ENCODE measurements around the gene TOMM22.

The TOMM22 gene

DNA sequence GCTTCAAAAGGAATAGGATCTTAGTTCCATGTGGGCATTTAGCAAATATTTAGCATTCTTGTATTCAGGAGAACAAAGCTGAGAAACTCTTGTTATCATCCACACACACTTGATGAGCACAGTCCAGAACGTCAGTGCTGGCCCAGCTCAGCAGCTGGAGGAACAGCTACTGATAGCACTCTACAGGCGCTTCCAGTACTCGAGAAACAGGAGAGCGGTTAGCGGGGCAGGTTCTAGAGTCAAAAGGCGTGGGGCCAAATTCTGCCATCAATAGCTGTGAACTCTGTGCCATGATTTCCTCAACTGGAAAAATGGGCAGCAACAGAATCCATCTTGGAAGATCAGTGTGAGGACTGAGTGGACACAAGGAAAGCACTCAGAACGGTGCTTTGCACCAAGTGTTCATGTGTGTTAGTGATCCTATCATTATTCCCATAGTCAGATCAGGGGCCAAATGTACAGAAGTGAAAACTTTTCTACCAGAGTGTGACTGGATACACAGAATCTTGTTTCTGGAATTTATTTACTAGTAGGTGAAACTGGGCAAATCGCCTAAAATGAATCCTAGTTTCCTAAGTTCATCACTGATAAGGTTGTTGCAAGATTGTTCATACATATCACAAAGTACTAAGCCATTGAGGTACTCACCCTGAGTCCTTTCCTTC lies 15.8 kb downstream of the TOMM22 start:
- no peak for TF ChIP-seq BACH2 (CRISPR knock-in tag; IDR thresholded peaks at IDR 0.05; ENCODE audit: borderline replicate concordance)
- no peak for TF ChIP-seq PATZ1 (CRISPR knock-in tag; IDR thresholded peaks at IDR 0.05; ENCODE audit: borderline replicate concordance)
- no peak for TF ChIP-seq TOX (CRISPR knock-in tag; IDR thresholded peaks at IDR 0.05; ENCODE audit: borderline replicate concordance)
- no peak for TF ChIP-seq GLIS3 (CRISPR knock-in tag; IDR thresholded peaks at IDR 0.05)
- TF ChIP-seq, protein P1, sequence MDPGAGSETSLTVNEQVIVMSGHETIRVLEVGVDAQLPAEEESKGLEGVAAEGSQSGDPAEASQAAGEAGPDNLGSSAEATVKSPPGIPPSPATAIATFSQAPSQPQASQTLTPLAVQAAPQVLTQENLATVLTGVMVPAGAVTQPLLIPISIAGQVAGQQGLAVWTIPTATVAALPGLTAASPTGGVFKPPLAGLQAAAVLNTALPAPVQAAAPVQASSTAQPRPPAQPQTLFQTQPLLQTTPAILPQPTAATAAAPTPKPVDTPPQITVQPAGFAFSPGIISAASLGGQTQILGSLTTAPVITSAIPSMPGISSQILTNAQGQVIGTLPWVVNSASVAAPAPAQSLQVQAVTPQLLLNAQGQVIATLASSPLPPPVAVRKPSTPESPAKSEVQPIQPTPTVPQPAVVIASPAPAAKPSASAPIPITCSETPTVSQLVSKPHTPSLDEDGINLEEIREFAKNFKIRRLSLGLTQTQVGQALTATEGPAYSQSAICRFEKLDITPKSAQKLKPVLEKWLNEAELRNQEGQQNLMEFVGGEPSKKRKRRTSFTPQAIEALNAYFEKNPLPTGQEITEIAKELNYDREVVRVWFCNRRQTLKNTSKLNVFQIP (CRISPR knock-in tag; IDR thresholded peaks at IDR 0.05; ENCODE audit: borderline replicate concordance, low read depth), result no peak
- TF ChIP-seq ISL1 (CRISPR knock-in tag; IDR thresholded peaks at IDR 0.05), result no peak
- TF ChIP-seq TCF4 (CRISPR knock-in tag; IDR thresholded peaks at IDR 0.05; ENCODE audit: borderline replicate concordance), result no peak
- 0 out of 3 replicates have a peak, but pooled peaks have one; percentile 6 for ATAC-seq

DNA sequence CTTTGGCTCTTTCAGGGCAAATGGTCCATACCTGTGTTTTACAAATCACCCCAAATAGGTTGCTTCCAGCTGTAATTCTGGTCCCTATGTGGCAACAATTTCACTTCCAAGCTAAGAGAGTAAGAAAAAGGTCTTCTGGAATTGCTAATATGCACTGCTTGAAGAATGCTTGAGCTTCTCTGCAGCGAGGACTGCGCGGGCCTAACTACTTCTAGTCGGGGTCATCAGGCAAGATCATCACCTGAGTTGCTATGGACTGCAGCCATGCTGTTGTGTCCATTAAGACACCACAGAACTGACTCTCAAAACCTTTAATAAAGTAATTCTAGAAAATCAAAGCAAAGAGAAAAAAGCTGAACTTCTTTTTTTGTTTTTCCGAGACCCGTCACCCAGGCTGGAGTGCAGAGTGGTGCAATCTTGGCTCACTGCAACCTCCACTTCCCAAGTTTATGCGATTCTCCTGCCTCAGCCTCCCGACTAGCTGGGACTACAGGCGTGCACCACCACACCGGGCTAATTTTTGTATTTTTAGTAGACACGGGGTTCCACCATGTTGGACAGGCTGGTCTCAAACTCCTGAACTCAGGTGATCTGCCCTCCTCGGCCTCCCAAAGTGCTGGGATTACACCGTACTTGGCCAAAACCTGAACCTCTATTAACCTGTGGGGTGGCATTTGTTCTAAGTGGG lies 16.8 kb downstream of the TOMM22 start:
- ATAC-seq, result no peak
- TF ChIP-seq RARB (CRISPR knock-in tag; IDR thresholded peaks at IDR 0.05), result no peak
- TF ChIP-seq, protein P1 (CRISPR knock-in tag; IDR thresholded peaks at IDR 0.05; ENCODE audit: borderline replicate concordance, low read depth), result no peak
- no peak for TF ChIP-seq TCF4 (CRISPR knock-in tag; IDR thresholded peaks at IDR 0.05; ENCODE audit: borderline replicate concordance)
- TF ChIP-seq ISL1 (CRISPR knock-in tag; IDR thresholded peaks at IDR 0.05), result no peak
- no peak for TF ChIP-seq OSR1 (CRISPR knock-in tag; IDR thresholded peaks at IDR 0.05)
- no peak for TF ChIP-seq PPARA (CRISPR knock-in tag; IDR thresholded peaks at IDR 0.05; ENCODE audit: borderline replicate concordance)
- no peak for TF ChIP-seq TOX (CRISPR knock-in tag; IDR thresholded peaks at IDR 0.05; ENCODE audit: borderline replicate concordance)
- no peak for TF ChIP-seq GLIS3 (CRISPR knock-in tag; IDR thresholded peaks at IDR 0.05)
- TF ChIP-seq CREB5 (CRISPR knock-in tag; IDR thresholded peaks at IDR 0.05; ENCODE audit: low read depth), result no peak
- TF ChIP-seq SNAI2 (CRISPR knock-in tag; IDR thresholded peaks at IDR 0.05), result no peak
- TF ChIP-seq ZNF565 (CRISPR knock-in tag; conservative IDR thresholded peaks at IDR 0.05; ENCODE audit: low read depth), result no peak
- TF ChIP-seq PATZ1 (CRISPR knock-in tag; IDR thresholded peaks at IDR 0.05; ENCODE audit: borderline replicate concordance), result no peak
- TF ChIP-seq, protein P2, sequence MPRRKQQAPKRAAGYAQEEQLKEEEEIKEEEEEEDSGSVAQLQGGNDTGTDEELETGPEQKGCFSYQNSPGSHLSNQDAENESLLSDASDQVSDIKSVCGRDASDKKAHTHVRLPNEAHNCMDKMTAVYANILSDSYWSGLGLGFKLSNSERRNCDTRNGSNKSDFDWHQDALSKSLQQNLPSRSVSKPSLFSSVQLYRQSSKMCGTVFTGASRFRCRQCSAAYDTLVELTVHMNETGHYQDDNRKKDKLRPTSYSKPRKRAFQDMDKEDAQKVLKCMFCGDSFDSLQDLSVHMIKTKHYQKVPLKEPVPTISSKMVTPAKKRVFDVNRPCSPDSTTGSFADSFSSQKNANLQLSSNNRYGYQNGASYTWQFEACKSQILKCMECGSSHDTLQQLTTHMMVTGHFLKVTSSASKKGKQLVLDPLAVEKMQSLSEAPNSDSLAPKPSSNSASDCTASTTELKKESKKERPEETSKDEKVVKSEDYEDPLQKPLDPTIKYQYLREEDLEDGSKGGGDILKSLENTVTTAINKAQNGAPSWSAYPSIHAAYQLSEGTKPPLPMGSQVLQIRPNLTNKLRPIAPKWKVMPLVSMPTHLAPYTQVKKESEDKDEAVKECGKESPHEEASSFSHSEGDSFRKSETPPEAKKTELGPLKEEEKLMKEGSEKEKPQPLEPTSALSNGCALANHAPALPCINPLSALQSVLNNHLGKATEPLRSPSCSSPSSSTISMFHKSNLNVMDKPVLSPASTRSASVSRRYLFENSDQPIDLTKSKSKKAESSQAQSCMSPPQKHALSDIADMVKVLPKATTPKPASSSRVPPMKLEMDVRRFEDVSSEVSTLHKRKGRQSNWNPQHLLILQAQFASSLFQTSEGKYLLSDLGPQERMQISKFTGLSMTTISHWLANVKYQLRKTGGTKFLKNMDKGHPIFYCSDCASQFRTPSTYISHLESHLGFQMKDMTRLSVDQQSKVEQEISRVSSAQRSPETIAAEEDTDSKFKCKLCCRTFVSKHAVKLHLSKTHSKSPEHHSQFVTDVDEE (CRISPR knock-in tag; IDR thresholded peaks at IDR 0.05), result no peak

DNA sequence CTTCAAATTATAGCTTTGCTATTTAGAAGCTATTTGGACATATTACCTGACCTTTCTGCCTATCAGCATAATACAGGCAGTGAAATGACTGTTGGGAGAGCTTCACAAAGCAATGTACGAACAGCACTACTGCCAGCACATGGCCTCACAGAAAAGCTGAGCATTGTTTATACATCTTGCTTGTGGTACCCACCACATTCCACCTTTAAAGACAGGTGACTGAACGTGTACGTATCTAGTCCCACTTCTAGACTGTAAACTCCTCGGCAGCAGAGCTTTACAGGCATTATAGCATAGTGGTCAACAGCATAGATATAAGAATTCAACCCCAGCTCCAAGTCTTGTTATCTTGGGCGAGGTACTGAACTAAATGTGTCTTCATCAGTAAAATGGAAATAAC lies 17.4 kb downstream of the TOMM22 start:
- no peak for ATAC-seq
- TF ChIP-seq RARB (CRISPR knock-in tag; IDR thresholded peaks at IDR 0.05), result no peak
- no peak for TF ChIP-seq ZC3H10 (CRISPR knock-in tag; IDR thresholded peaks at IDR 0.05)
- TF ChIP-seq ESRRG (CRISPR knock-in tag; IDR thresholded peaks at IDR 0.05), result no peak
- no peak for TF ChIP-seq ZFP30 (CRISPR knock-in tag; IDR thresholded peaks at IDR 0.05)
- TF ChIP-seq GLIS3 (CRISPR knock-in tag; IDR thresholded peaks at IDR 0.05), result no peak
- no peak for TF ChIP-seq CSRNP3 (CRISPR knock-in tag; IDR thresholded peaks at IDR 0.05)
- no peak for TF ChIP-seq ZNF70 (CRISPR knock-in tag; IDR thresholded peaks at IDR 0.05)
- no peak for TF ChIP-seq TOX (CRISPR knock-in tag; IDR thresholded peaks at IDR 0.05; ENCODE audit: borderline replicate concordance)
- no peak for TF ChIP-seq SNAI2 (CRISPR knock-in tag; IDR thresholded peaks at IDR 0.05)
- no peak for TF ChIP-seq OSR1 (CRISPR knock-in tag; IDR thresholded peaks at IDR 0.05)
- no peak for TF ChIP-seq PPARA (CRISPR knock-in tag; IDR thresholded peaks at IDR 0.05; ENCODE audit: borderline replicate concordance)
- TF ChIP-seq ZNF8 (CRISPR knock-in tag; IDR thresholded peaks at IDR 0.05), result no peak
- no peak for TF ChIP-seq BACH2 (CRISPR knock-in tag; IDR thresholded peaks at IDR 0.05; ENCODE audit: borderline replicate concordance)

All from SK-N-SH treated with all-trans-retinoic acid at 6 μM for 48 hours (cell line).